ENCODE results near the gene FAM110D.

GRCh38 chr1:26112407-26112775 lies 46.5 kb upstream of the FAM110D start:
- TF ChIP-seq CTCF (IDR thresholded peaks at IDR 0.05) (no peak), POLR2A (IDR thresholded peaks at IDR 0.05) (no peak)

All from lower leg skin (tissue), 3 donors.